Head of caudate nucleus (tissue), 42 donors: ENCODE results near the gene CCL13.

ENCODE experiments used
- DNase-seq, 42 donors: peaks; one replicate each; pipeline versions ENCODE4 v3.0.0 to v3.0.0-alpha.2; 2020 to 2021; ENCODE audit warnings: mixed read lengths in 7 of 42
- intact Hi-C: fragments of 100-400 bp; cut with DNase I; formaldehyde crosslinking; loops from one replicate; pipeline ENCODE4 v1.15.0; 2022

CCL13 gene

DNA sequence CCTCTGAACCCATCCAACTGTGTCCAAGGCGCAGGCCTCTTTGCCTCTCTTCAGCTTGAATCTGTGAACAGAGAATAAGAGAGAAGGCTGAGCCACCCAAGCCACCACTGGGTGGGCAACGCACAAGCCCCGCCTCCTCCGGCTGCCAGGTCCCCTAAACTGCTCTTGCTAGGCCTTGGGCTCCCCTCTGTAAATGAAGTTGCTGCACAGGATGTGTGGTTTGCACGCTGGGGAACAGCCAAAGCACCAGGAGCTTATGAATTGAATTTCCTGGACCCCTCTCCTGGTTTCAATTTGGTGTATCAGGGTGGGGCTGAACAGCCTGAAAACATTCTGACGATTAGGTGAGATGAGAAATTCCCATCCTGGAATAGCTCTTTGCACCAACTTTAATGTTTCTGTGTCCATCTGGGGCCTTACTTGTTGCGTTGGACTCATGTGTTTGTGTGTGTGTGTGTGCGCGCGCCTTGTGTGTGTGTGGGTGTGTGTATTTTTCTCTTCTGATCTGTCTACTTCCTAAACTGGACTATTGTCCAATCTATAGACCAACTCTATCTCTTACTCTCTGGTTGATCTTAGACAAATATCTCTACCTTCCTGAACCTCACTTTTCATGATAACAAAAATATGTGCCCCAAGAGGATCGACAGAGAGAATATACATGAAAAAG lies 4.5 kb downstream of the CCL13 start:
- intact Hi-C loops = loop anchor here (5.0 to 10.0 kb wide), 2 partner anchors 158 to 186 kb away; no protein-coding TSS in a partner anchor
- DNase-seq = no peak

DNA sequence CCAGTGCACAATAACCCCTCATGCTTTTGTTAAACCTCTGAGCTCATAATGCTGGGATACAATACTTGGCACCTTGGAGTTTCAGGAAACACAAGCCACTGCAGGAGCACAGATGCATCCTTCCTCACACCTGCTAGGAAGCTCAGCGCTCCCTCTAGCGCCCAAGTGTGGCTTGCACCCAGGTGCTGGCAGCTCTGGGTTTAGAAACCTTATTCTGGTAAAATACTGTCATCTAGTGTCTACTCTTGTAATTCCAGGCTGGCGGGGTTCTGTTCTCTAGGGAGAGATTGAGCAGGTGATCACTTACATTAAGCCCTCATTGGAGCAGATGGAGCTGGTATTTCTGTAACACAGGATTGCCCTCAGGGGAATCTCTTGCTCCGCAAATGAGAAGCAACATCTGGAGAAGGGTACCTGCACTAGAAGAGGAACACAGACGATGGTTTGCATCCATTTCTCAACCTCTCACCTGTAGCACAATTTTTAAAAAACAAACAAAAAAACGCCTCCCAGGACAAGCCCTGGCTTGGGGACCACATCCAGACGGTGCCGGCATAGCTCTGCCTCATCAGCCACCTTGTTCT lies 5.3 kb downstream of the CCL13 start:
- peak; percentile 65 to 94 (median 86) for DNase-seq
- intact Hi-C loops = loop anchor here (5.0 to 10.0 kb wide), 2 partner anchors 159 to 187 kb away; no protein-coding TSS in a partner anchor

- no peak for DNase-seq
- intact Hi-C loops = loop anchor here (5.0 to 10.0 kb wide), 2 partner anchors 161 to 188 kb away; no protein-coding TSS in a partner anchor
Measured at GRCh38 chr17:34363183-34363661, 6.9 kb downstream of the CCL13 start, which contains the start of gene CCL1. CCL1 (minus strand) TSS chr17:34363233; CDS start chr17:34363161, 72 bp downstream.

DNA sequence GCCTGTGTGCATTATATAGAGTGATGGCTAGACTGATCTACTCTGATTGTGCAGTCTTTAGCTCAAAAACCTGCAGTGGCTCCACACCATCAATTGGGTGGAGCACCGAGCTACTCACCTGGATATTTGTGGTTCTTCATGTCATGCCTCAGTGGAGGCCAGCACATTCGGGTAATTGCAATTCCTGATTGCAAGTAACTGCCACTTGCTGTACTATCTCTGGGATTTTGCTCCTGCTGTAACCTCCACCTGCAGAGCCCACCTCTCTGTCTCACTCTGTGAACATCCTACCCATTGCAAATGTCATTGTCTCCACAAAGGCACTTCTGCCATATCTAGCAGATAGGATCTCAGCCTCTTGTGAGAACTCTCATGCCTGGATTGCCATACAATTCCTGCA lies 8.5 kb downstream of the CCL13 start:
- no peak for DNase-seq
- intact Hi-C loops = loop anchor here (5.0 to 10.0 kb wide), 2 partner anchors 162 to 190 kb away; no protein-coding TSS in a partner anchor

DNA sequence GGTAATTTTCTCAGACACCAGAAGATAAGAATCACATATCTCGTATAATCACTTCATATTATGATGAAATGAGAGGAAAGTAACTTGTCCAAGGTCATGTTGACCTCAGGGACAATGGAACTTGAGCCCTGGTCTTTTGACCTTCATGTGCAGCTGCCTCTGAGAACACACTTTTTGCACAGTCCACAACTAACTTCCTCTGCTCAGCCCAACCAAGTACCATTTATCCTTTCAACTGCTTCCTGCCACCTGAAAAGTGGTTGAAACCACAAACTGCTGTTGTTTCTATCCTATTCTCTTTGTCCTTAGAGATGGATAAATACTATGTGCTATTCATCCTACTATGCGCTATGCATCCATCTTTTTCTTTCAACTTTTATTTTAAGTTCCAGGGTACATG lies 9.1 kb downstream of the CCL13 start:
- intact Hi-C loops = loop anchor here (10.0 kb wide), 1 partner anchor 191 kb away; no protein-coding TSS in a partner anchor

DNA sequence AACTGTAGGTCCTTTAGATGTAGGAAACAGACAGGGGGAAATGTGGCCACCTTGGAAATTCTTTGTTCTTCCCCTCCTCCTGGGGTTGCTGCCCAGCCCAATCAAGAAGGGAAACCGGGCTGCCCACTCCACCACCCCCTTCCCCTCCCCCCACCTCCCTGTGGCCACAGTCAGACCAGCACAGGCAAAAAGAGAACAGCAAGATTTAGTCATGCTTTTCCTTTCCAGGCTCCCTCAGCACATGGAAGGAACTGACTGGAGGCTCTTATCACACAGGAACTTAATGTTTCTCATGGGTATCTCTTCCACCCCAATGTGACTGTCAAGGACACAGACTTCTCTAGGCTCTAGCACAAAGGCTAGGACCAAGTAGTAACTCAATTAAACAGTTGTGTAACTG lies 9.7 kb downstream of the CCL13 start:
- no peak for DNase-seq
- intact Hi-C loops = loop anchor here (10.0 kb wide), 1 partner anchor 191 kb away; no protein-coding TSS in a partner anchor

More for the DNA sequence above, 9.1 kb downstream of the CCL13 start:
- DNase-seq = no peak

GRCh38 chr17:34366529-34367107 lies 10.3 kb downstream of the CCL13 start:
- intact Hi-C loops = loop anchor here (10.0 kb wide), 1 partner anchor 192 kb away; no protein-coding TSS in a partner anchor
- DNase-seq = no peak

DNA sequence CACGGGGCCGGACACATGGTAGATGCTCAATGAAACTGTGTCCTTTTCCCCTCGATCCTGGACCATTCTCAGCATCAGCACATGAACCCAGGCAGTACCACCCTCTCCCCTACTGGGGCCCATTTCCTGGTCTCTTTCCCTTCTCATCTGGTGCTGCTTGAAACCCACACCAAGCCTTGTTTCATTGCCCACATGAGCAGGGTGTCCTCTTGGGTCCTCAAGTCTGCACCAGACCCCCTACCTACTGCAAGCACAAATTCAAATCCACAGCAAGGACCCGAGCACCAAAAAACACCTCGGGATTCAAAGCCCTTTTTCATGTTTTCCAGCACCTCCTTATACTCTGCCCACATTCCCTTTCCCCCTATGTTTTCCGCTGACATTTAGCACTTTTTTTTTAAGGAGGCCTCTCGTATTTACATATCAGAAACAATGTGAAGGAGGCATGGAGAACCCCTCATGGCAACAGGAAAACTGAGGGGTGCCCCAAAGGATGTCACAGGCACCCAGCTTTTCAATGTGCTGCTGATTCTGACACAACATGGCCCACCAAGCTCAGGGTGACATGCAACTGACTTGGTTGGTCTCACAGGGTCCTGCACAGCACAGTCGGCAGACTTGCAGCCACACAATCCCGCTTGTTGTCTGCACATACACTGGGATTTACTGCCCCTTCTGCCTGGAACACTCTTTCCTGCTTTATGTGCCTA lies 11.4 kb downstream of the CCL13 start:
- DNase-seq = no peak
- intact Hi-C loops = loop anchor here (10.0 kb wide), 1 partner anchor 193 kb away; no protein-coding TSS in a partner anchor

DNA sequence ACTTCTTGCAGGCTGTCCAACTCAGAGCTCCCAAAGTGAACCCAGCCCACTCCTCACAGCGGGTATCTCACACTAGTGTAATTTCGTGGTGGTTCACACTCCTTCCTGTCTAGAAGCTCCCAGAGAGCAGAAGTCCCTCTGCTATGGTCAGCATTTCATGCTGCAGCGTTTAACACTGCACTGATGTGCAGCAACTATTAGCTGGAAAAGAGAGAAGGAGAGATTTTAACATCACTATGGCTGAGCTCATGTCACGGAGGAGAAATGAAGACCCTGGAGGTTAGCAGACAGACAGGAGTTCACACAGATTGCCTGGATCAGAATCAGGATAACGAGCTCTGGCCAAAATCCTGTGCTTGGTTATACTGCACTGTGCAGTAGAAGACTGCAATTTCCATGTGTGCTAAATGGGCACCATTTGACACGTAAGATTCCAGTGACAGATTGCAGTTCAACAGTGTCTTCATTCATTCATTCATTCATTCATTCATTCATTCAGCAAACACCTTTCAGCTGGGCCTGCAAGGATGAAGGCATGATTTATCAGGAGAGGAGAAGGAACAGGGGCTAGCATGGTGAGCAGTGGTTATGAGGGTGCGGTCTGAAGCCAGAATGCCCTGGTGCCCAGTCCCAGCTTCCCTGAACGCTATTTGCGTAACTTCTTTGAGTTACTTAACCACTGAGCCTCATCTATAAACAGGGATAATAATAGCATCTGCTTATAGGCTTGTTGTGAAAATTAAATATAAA lies 12.1 kb downstream of the CCL13 start:
- DNase-seq = peak in 1 of 42 donors; percentile 36
- intact Hi-C loops = loop anchor here (10.0 kb wide), 1 partner anchor 194 kb away; no protein-coding TSS in a partner anchor

DNA sequence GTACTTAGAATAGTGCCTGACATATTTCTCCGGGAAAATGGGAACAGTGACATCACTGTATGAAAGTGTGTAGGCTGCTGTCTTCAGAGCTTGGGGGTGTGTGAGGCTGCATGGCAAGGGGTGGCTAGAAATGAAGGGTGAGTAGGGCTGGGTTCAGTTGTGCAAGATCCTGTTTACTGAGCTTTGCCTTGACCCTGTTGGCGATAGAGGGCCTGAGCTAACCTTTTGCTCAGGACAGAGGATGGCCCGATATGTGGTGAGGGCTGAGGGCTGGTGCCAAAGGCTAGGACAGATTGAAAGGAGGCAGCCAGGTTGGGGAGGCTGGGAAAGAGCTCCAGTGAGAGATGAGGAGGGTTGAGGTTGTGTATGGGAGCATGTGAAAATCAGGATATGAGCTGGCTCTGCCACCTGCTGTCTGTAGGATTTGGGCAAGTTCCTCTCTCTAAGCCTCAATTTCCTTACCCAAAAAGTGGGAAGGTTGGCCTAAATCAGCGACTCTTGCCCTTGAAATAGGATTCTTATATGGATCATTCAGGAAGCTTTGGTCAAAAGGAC lies 12.7 kb downstream of the CCL13 start:
- intact Hi-C loops = loop anchor here (10.0 kb wide), 1 partner anchor 194 kb away; no protein-coding TSS in a partner anchor
- peak in 21 of 42 donors; percentile 12 to 79 (median 48) for DNase-seq

DNA sequence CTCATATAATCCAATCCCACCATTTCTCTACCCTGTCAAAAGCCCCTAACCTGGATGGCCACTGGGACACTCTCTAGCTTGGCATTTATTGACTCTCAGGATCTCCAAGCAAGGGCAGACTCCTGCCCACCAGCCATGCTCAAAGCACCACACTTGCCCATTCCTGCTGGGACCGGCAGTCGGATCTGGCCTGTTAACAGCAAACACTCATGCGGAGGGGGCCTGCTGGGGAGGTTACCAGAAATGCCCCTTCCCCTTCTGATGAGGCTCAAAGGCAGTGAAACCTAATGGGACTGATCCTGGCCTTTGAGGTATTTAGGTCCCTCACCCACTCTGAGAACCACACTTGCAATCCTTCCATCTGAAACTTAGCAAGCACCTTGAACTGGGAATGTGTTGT lies 13.3 kb downstream of the CCL13 start:
- intact Hi-C loops = loop anchor here (10.0 kb wide), 1 partner anchor 195 kb away; no protein-coding TSS in a partner anchor

GRCh38 chr17:34370376-34370996 lies 14.2 kb downstream of the CCL13 start:
- intact Hi-C loops = no loop called here
- DNase-seq = no peak

More for the DNA sequence above, 13.3 kb downstream of the CCL13 start:
- DNase-seq = no peak

DNA sequence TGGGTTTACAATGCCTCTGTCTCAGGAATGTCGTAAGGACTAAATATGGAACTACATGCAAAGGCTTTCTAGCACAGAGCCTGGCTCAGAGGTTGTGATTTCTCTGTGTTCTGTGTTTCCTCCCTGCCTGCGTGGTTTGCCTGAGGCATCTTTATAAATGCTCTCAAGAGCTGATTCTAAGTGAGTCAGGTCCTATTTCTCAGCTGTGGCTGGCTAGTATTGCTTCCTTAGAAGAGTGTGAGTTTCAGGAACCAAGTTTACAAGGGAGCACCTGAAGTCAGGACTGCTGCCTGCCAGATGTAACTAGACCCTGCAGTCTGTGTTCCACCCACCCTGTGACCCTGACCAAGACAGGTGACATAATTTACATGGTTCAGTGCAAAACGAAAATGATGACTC lies 14.7 kb downstream of the CCL13 start:
- intact Hi-C loops = no loop called here
- peak in 24 of 42 donors; percentile 20 to 79 (median 48) for DNase-seq

GRCh38 chr17:34371405-34372100 lies 15.3 kb downstream of the CCL13 start:
- intact Hi-C loops = no loop called here

DNA sequence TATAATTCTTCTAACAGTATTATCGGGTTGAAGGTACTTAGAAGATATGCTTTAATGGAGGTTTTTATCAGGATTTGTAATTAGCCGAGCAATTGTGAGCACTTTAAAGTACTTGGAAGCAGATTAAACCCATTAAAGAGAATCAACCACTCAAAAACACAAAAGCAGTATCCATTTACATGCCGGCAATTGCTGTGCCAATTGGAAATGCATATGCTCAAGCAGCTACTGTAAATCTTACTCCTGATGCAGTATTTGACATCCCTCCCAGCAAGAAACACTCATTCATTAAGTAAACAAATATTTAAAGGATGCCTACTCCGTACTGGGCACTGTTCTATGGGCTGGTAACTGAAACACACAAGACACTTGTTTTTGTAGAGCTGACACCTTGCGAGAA lies 18.2 kb downstream of the CCL13 start:
- intact Hi-C loops = no loop called here
- DNase-seq = no peak

More at GRCh38 chr17:34371405-34372100, 15.3 kb downstream of the CCL13 start:
- DNase-seq = no peak

GRCh38 chr17:34375426-34375997 lies 19.2 kb downstream of the CCL13 start:
- intact Hi-C loops = no loop called here
- no peak for DNase-seq
